ENCODE measurements around the gene PTGES3L.
"Not testable (repeated sequence)": the region's sequence is repeated elsewhere in the genome, so short reads cannot be mapped to it uniquely, and the experiment has no call there.

PTGES3L gene

GRCh38 chr17:42975701-42976100, 4.2 kb downstream of the PTGES3L start:
- DNase-seq = not testable (repeated sequence)

- no peak for DNase-seq
These were observed 4.6 kb downstream of the PTGES3L start for GRCh38 chr17:42975265-42975664.

DNA sequence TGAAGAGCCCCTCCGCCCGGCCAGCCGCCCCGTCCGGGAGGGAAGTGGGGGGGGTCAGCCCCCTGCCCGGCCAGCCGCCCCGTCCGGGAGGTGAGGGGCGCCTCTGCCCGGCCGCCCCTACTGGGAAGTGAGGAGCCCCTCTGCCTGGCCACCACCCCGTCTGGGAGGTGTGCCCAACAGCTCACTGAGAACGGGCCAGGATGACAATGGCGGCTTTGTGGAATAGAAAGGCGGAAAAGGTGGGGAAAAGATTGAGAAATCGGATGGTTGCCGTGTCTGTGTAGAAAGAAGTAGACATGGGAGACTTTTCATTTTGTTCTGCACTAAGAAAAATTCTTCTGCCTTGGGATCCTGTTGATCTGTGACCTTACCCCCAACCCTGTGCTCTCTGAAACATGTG, 6.6 kb downstream of the PTGES3L start:
- not testable (repeated sequence) for DNase-seq

DNA sequence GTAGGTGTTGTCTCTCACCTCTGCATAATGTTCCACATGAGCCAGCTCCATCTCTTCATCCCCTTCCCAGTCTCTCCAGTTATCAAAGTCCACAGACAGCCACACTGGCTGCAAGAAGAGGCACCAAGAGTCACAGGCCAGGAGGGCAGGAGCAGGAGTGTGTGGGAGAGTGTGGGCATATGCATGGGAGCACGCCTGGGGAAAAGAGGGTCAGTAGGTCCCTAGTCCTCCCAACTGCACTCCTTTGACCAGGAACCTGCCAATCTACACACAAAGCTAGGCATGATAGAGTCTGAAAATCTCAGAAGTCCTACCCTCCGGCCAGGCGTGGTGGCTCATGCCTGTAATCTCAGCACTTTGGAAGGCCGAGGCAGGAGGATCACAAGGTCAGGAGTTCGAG, 8.3 kb downstream of the PTGES3L start:
- no peak for DNase-seq

- DNase-seq = no peak
These were observed 10.8 kb downstream of the PTGES3L start for GRCh38 chr17:42969001-42969581.

- no peak for DNase-seq
These were observed 12.0 kb downstream of the PTGES3L start for GRCh38 chr17:42967925-42968324.

GRCh38 chr17:42964161-42964932, 15.5 kb downstream of the PTGES3L start, which contains the start of gene AARSD1:
Gene AARSD1, minus strand, starts transcription at chr17:42964454. Its CDS starts 14 bp downstream, at chr17:42964440.
- DNase-seq = peak; percentile 84

DNA sequence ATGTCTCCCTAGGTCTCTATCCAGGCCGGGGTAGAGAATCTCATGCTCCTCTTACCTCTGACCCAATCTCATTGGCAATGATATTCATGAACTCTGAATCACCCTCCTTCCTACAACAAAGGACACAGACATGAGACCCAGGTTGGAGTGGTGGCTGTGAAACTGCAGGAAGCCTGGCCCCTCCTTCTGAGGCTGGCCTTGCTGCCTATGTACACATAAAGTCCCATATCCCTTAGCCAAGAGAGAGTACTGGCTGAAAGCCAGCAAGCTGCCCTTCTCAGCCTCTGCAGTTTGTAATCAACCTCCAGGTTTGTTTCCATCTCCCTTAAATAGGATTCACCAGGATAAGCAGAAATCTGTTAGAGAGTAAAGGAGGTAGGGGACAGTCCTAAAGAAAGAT, 26.2 kb downstream of the PTGES3L start:
- no peak for DNase-seq

DNA sequence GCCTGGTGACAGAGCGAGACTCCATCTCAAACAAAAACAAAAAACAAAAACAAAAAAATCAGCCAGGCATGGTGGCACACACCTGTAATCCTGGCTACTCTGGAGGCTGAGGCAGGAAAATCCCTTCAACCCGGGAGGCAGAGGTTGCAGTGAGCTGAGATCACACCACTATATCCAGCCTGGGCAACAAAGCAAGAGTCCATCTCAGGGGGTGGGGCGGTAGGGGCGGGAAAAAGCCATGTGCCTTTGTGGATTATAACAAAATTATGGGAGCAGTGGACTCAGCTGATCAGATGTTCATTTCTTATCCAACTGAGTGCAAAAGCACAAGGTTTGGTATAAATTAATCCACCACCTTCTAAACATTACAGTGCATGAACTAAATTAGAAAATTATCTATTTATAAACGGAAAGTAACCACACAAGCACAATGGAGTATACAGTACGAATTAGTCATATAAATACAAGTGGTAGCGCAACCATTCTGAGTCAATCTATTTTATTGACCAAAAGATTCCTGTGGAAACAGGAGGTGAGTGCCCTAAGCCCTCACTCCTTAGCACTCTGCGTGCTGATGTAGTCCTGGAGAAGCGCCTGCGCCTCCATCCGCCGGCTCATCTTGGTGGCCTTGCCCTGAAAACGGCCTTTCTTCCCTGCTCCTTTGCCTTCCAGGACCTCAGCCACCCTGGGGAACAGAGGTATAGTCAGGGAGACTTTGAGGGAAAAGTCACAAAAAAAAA, 29.7 kb downstream of the PTGES3L start:
- no peak for DNase-seq

DNA sequence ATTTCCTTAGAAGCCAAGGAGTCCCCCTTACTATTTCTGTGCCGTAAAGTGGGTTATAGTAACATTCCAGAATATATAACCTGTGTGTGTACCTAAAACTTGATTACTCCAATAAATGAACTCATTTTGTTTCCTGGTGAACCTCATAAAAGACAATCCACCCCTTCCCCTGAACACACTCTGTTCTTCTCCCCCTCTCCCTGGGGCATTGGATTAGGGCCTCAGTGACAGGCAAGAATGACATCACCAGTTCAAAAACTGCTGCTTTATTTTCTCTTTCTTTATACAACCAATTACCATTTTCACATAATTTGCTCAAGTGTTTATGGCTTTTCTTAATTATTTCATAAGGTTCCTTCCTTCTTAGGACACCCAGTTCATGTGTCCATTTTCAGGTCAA, 33.1 kb downstream of the PTGES3L start:
- DNase-seq = no peak

- DNase-seq = no peak
These were observed 35.7 kb downstream of the PTGES3L start for GRCh38 chr17:42944211-42944610.

DNA sequence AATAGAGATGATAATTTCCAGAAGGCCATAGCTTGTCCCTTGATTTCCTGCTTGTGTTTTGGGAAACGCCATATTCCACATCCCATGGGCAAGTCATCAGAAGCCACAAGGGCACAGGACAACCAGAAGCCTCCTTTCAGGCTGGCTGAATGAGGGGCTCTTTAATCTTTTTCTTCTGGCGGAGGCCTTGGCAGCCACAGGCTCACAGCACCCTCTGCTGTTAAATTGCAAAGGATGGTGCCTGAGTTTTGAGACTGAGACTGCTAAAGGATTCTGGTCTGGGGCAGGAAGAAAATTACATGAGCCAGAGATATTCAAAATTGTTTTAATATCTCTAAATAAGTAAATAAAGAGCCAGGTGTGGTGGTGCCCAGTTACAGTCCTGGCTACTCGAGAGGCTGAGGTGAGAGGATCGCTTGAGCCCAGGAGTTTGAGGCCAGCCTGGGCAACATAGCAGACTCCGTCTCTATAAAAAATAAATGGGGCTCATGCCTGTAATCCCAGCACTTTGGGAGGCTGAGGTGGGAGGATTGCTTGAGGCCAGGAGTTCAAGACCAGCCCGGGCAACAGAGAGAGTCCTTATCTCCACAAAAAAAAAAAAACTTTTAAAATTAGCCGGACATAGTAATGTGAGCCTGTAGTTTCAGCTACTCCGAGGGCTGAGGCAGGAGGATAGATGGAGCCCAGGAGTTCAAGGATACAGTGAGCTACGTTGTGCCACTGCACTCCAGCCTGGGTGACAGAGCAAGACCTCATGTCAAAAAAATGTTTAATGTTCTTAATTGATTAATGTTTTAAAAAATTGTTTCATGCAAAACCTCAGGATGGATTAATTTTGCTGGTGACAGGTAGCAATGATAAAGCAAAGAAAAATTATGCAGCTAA, 41.9 kb downstream of the PTGES3L start:
- no peak for DNase-seq

- DNase-seq = no peak
These were observed 50.4 kb downstream of the PTGES3L start for GRCh38 chr17:42929497-42929844.

GRCh38 chr17:42928714-42929496, 51.0 kb downstream of the PTGES3L start:
- DNase-seq = no peak

- DNase-seq = no peak
These were observed 55.0 kb downstream of the PTGES3L start for GRCh38 chr17:42924891-42925290.

DNA sequence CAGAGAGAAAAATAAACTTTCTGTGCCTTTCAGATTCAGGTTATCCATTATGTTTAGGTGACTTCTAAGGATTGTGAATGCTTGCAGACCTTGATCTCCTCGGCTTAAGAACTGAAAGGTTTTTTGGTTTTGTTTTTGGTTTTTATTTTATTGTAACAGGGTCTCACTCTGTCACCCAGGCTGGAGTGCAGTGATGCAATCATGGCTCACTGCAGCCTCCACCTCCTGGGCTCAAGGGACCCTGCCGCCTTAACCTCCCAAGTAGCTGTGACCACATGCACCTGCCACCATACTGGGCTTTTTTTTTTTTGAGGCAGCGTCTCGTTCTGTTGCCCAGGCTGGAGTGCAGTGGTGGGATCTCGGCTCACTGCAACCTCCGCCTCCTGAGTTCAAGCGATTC, 56.4 kb downstream of the PTGES3L start:
- not testable (repeated sequence) for DNase-seq

GRCh38 chr17:42922294-42922693, 57.6 kb downstream of the PTGES3L start:
- no peak for DNase-seq

DNA sequence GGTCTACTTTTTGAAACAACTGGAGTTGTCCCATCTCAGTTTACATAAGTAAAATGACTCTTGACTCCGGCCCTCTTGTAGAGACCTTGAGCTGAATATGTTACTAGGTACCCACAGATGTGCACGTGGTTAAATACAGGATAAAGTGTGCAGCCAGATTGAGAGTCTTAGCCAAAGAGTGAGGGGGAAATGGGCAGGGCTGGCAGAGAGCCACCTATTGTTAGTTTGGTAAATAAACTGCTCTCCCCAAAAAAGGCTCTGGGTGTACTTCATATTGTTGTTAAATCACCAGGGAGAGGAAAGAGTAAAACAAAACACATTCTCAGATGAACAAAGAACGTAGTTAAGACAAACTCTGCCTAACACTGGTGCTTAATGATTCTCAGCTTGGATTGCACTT, 59.0 kb downstream of the PTGES3L start:
- DNase-seq = no peak

DNA sequence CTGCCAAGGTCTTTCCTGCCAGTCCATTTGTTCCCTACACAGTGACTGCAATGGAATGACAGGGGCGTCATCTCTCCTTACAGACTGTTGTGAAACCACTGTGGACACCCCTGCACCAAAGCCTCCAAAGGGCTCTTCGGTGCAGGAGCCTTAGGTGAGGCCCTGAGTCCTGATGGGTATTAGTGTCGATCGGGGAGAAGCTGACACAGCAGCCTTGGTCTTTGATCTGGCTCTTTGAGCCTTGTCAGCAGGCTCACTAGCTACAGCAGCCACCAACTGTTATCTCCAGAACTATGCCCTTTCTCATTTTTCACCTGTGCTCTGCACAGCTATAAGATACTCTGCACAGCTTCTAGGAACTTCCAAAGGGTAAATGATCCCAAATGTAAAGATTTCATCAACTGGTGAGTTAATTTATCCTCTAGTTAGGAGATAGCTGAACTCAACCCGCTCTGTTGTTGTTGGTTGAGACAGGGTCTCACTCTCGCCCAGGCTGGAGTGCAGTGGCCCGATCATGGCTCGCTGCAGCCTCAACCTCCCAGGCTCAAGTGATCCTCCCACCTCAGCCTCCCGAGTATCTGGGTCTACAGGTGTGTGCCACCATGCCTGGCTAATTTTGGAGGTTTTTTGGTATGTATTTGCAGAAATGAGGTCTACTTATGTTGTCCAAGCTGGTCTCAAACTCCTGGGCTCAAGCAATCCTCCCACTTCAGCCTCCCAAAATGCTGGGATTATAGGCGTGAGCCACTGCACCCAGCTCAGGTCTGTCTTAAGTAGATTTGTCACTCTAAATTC, 59.6 kb downstream of the PTGES3L start:
- DNase-seq = no peak

GRCh38 chr17:42919522-42920077, 60.3 kb downstream of the PTGES3L start:
- DNase-seq = not testable (repeated sequence)

All from effector CD8-positive, alpha-beta T cell (primary cell).